Panc1 (cell line): ENCODE measurements around the gene RBPMS2.

Source experiments
- TCF7L2 ChIP-seq: IDR thresholded peaks from 2 replicates; pipeline ENCODE4 v1.6.1; 2011; ENCODE audit warnings: mild to moderate bottlenecking, low read depth, low read length, inconsistent platforms
- TF ChIP-seq, protein P1 (sequence below): fragments of 450-650 bp; IDR thresholded peaks from 2 replicates; pipeline ENCODE4 v1.5.1; 2017; ENCODE audit warnings: mild to moderate bottlenecking
- TF ChIP-seq, protein P2 (sequence below), 2 experiments: IDR thresholded peaks; 2 replicates each; pipeline ENCODE4 v1.6.1; 2011 to 2012; ENCODE audit warnings: low read depth in 2 of 2, control low read depth in 1 of 2, low read length in 1 of 2, mild to moderate bottlenecking in 1 of 2, moderate library complexity in 1 of 2; ENCODE audit not compliant: insufficient read depth in 1 of 2

DNA sequence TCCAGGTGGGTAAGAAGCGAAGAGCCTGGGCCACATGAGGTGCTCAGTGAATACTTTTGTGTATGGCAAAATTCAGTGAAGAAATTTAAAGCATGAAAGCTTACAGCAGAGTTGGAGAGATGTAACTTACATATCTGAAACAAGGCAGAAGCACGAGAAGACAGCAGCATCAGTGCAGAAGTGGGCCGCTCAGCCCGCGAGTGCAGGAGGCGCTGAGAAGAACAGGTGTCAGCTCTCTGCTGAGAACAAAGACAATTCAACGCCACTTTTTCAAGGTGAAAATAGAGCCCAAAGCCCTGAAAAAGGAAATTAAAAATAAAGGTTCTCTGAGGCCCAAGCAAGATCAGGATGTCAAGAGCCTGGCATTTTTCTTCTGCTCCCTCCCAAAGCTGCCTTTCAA, 58.3 kb downstream of the RBPMS2 start:
- TF ChIP-seq, protein P1, sequence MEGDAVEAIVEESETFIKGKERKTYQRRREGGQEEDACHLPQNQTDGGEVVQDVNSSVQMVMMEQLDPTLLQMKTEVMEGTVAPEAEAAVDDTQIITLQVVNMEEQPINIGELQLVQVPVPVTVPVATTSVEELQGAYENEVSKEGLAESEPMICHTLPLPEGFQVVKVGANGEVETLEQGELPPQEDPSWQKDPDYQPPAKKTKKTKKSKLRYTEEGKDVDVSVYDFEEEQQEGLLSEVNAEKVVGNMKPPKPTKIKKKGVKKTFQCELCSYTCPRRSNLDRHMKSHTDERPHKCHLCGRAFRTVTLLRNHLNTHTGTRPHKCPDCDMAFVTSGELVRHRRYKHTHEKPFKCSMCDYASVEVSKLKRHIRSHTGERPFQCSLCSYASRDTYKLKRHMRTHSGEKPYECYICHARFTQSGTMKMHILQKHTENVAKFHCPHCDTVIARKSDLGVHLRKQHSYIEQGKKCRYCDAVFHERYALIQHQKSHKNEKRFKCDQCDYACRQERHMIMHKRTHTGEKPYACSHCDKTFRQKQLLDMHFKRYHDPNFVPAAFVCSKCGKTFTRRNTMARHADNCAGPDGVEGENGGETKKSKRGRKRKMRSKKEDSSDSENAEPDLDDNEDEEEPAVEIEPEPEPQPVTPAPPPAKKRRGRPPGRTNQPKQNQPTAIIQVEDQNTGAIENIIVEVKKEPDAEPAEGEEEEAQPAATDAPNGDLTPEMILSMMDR, result no peak
- TF ChIP-seq, protein P2, sequence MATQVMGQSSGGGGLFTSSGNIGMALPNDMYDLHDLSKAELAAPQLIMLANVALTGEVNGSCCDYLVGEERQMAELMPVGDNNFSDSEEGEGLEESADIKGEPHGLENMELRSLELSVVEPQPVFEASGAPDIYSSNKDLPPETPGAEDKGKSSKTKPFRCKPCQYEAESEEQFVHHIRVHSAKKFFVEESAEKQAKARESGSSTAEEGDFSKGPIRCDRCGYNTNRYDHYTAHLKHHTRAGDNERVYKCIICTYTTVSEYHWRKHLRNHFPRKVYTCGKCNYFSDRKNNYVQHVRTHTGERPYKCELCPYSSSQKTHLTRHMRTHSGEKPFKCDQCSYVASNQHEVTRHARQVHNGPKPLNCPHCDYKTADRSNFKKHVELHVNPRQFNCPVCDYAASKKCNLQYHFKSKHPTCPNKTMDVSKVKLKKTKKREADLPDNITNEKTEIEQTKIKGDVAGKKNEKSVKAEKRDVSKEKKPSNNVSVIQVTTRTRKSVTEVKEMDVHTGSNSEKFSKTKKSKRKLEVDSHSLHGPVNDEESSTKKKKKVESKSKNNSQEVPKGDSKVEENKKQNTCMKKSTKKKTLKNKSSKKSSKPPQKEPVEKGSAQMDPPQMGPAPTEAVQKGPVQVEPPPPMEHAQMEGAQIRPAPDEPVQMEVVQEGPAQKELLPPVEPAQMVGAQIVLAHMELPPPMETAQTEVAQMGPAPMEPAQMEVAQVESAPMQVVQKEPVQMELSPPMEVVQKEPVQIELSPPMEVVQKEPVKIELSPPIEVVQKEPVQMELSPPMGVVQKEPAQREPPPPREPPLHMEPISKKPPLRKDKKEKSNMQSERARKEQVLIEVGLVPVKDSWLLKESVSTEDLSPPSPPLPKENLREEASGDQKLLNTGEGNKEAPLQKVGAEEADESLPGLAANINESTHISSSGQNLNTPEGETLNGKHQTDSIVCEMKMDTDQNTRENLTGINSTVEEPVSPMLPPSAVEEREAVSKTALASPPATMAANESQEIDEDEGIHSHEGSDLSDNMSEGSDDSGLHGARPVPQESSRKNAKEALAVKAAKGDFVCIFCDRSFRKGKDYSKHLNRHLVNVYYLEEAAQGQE (IDR thresholded peaks at IDR 0.05; ENCODE audit: insufficient read depth in 1 of 2, low read depth in 2 of 2, low read length in 1 of 2), result no peak
- no peak for TF ChIP-seq TCF7L2
